Measurements from ENCODE around the gene RBMS3.

GRCh38 chr3:29716213-29716612, 435.3 kb downstream of the RBMS3 start:
- TF ChIP-seq, protein P1, sequence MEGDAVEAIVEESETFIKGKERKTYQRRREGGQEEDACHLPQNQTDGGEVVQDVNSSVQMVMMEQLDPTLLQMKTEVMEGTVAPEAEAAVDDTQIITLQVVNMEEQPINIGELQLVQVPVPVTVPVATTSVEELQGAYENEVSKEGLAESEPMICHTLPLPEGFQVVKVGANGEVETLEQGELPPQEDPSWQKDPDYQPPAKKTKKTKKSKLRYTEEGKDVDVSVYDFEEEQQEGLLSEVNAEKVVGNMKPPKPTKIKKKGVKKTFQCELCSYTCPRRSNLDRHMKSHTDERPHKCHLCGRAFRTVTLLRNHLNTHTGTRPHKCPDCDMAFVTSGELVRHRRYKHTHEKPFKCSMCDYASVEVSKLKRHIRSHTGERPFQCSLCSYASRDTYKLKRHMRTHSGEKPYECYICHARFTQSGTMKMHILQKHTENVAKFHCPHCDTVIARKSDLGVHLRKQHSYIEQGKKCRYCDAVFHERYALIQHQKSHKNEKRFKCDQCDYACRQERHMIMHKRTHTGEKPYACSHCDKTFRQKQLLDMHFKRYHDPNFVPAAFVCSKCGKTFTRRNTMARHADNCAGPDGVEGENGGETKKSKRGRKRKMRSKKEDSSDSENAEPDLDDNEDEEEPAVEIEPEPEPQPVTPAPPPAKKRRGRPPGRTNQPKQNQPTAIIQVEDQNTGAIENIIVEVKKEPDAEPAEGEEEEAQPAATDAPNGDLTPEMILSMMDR (IDR thresholded peaks at IDR 0.05), result no peak
- TF ChIP-seq POLR2A (IDR thresholded peaks at IDR 0.05) (no peak), POLR2AphosphoS5 (IDR thresholded peaks at IDR 0.05; ENCODE audit: insufficient read depth in 1 of 2, low read depth in 1 of 2) (no peak)

Data from vagina (tissue), 2 donors.